ENCODE measurements around the gene FRY. TPM values are rescaled to one million over a fixed set of nuclear protein-coding genes. Genes with fewer than 3 reads are reported as not detected.

Gene FRY
- total RNA-seq, 2 experiments from 2014 or later, result 3.0 to 7.0 TPM

GRCh38 chr13:32023096-32023495 lies 8.5 kb upstream of the FRY start:
- Histone ChIP-seq H3K4me1 (ENCODE audit: insufficient read depth, low read length, poor library complexity, severe bottlenecking) (no peaks in the 10 kb centered on the region), H3K9me3 (ENCODE audit: low read length) (no peaks in the 10 kb centered on the region), H3K9me2 (ENCODE audit: insufficient read depth, low read length) (no peaks in the 10 kb centered on the region), H3K27ac (ENCODE audit: low read depth, low read length, poor library complexity, severe bottlenecking) (no peak overlapping the region), H3K79me2 (ENCODE audit: insufficient read depth, low read depth, low read length) (no peaks in the 10 kb centered on the region), H2AFZ (ENCODE audit: low read length) (no peak overlapping the region), H3K36me3 (ENCODE audit: insufficient read depth, low read length) (no peaks in the 10 kb centered on the region), H3K4me3 (ENCODE audit: low read depth, low read length, poor library complexity, severe bottlenecking) (no peak overlapping the region), H3K4me2 (ENCODE audit: low read length) (no peak overlapping the region), H4K20me1 (ENCODE audit: insufficient read depth, low read length) (no peaks in the 10 kb centered on the region)
- ChIA-PET POLR2A (no interaction called here), CTCF (ENCODE audit: unreplicated experiment) (no interaction called here)
- BruUV-seq (replicated peaks), result no TSS peak
- TF ChIP-seq EZH2phosphoT487 (IDR thresholded peaks at IDR 0.05; ENCODE audit: borderline replicate concordance, low read depth, low read length), result no peak
- no peak for TF ChIP-seq CTCF (conservative IDR thresholded peaks at IDR 0.05; ENCODE audit: low read length)
- intact Hi-C loops (cut with micrococcal nuclease; ENCODE audit: unreplicated experiment), result no loop called here
- no peak for DNase-seq (ENCODE audit: low spot score)

- DNase-seq (ENCODE audit: low spot score), result no peak
- no peaks in the 10 kb centered on the region for H3K79me2 ChIP-seq (ENCODE audit: insufficient read depth, low read depth, low read length)
- H3K9me3 ChIP-seq (ENCODE audit: low read length), result no peaks in the 10 kb centered on the region
- H3K36me3 ChIP-seq (ENCODE audit: insufficient read depth, low read length), result no peaks in the 10 kb centered on the region
- POLR2A ChIA-PET, result no interaction called here
- H3K27ac ChIP-seq (ENCODE audit: low read depth, low read length, poor library complexity, severe bottlenecking), result no peak overlapping the region
- no peaks in the 10 kb centered on the region for H3K4me1 ChIP-seq (ENCODE audit: insufficient read depth, low read length, poor library complexity, severe bottlenecking)
- no peaks in the 10 kb centered on the region for H4K20me1 ChIP-seq (ENCODE audit: insufficient read depth, low read length)
- CTCF ChIA-PET (ENCODE audit: unreplicated experiment), result no interaction called here
- H3K9me2 ChIP-seq (ENCODE audit: insufficient read depth, low read length), result no peaks in the 10 kb centered on the region
- intact Hi-C loops (cut with micrococcal nuclease; ENCODE audit: unreplicated experiment), result no loop called here
- H3K4me2 ChIP-seq (ENCODE audit: low read length), result no peak overlapping the region
- BruUV-seq (replicated peaks), result no TSS peak
- H3K4me3 ChIP-seq (ENCODE audit: low read depth, low read length, poor library complexity, severe bottlenecking), result no peak overlapping the region
- no peak for TF ChIP-seq EZH2phosphoT487 (IDR thresholded peaks at IDR 0.05; ENCODE audit: borderline replicate concordance, low read depth, low read length)
- TF ChIP-seq CTCF (conservative IDR thresholded peaks at IDR 0.05; ENCODE audit: low read length), result peak; percentile 52
- H2AFZ ChIP-seq (ENCODE audit: low read length), result no peak overlapping the region
These were observed 7.9 kb upstream of the FRY start for GRCh38 chr13:32023698-32024097.

- TF ChIP-seq CTCF (conservative IDR thresholded peaks at IDR 0.05; ENCODE audit: low read length) (no peak), EZH2phosphoT487 (IDR thresholded peaks at IDR 0.05; ENCODE audit: borderline replicate concordance, low read depth, low read length) (no peak)
- Histone ChIP-seq H3K4me2 (ENCODE audit: low read length) (no peak overlapping the region), H3K4me3 (ENCODE audit: low read depth, low read length, poor library complexity, severe bottlenecking) (no peak overlapping the region), H3K9me3 (ENCODE audit: low read length) (no peaks in the 10 kb centered on the region), H3K36me3 (ENCODE audit: insufficient read depth, low read length) (no peaks in the 10 kb centered on the region), H3K79me2 (ENCODE audit: insufficient read depth, low read depth, low read length) (no peaks in the 10 kb centered on the region), H3K27ac (ENCODE audit: low read depth, low read length, poor library complexity, severe bottlenecking) (no peak overlapping the region), H3K4me1 (ENCODE audit: insufficient read depth, low read length, poor library complexity, severe bottlenecking) (no peaks in the 10 kb centered on the region), H2AFZ (ENCODE audit: low read length) (no peak overlapping the region), H4K20me1 (ENCODE audit: insufficient read depth, low read length) (no peaks in the 10 kb centered on the region), H3K9me2 (ENCODE audit: insufficient read depth, low read length) (no peaks in the 10 kb centered on the region)
- no TSS peak for BruUV-seq (replicated peaks)
- ChIA-PET CTCF (ENCODE audit: unreplicated experiment) (no interaction called here), POLR2A (interaction anchor here (0.6 to 0.9 kb wide), 2 partner anchors 118 to 1409 kb away, joined by 3 read pairs; no protein-coding TSS in a partner anchor)
- intact Hi-C loops (cut with micrococcal nuclease; ENCODE audit: unreplicated experiment), result no loop called here
- no peak for DNase-seq (ENCODE audit: low spot score)
These were observed 6.8 kb upstream of the FRY start for GRCh38 chr13:32024750-32025149.
